COR-L47 (cell line): Measurements from ENCODE around the gene COL5A2.

Source experiments
- DNase-seq: peaks from one replicate; lab custom pipeline; 2025; lab: John Stamatoyannopoulos, UW

The COL5A2 gene

GRCh38 chr2:189178726-189179569, 613 bp downstream of the COL5A2 start:
- DNase-seq: no peak

- DNase-seq: no peak
These were observed 1.5 kb downstream of the COL5A2 start for GRCh38 chr2:189178054-189178453.

- DNase-seq: no peak
These were observed 2.2 kb downstream of the COL5A2 start for GRCh38 chr2:189177251-189177840.

- DNase-seq: no peak
These were observed 3.0 kb downstream of the COL5A2 start for GRCh38 chr2:189176516-189176915.

- DNase-seq: no peak
These were observed 3.6 kb downstream of the COL5A2 start for GRCh38 chr2:189175869-189176433.

GRCh38 chr2:189171956-189172609, 7.5 kb downstream of the COL5A2 start:
- no peak for DNase-seq

- DNase-seq: no peak
These were observed 10.6 kb downstream of the COL5A2 start for GRCh38 chr2:189168856-189169499.

GRCh38 chr2:189165656-189166380, 13.7 kb downstream of the COL5A2 start:
- DNase-seq: no peak

- DNase-seq: no peak
These were observed 14.8 kb downstream of the COL5A2 start for GRCh38 chr2:189164746-189165145.

- DNase-seq: no peak
These were observed 15.7 kb downstream of the COL5A2 start for GRCh38 chr2:189163889-189164288.

GRCh38 chr2:189162566-189162965, 17.0 kb downstream of the COL5A2 start:
- no peak for DNase-seq

- DNase-seq: no peak
These were observed 17.7 kb downstream of the COL5A2 start for GRCh38 chr2:189161894-189162293.

GRCh38 chr2:189159717-189160116, 19.8 kb downstream of the COL5A2 start:
- no peak for DNase-seq

GRCh38 chr2:189159273-189159672, 20.3 kb downstream of the COL5A2 start:
- no peak for DNase-seq

- no peak for DNase-seq
These were observed 21.6 kb downstream of the COL5A2 start for GRCh38 chr2:189157939-189158338.

- no peak for DNase-seq
These were observed 22.1 kb downstream of the COL5A2 start for GRCh38 chr2:189157456-189157855.

- no peak for DNase-seq
These were observed 23.8 kb downstream of the COL5A2 start for GRCh38 chr2:189155795-189156194.

- DNase-seq: no peak
These were observed 25.9 kb downstream of the COL5A2 start for GRCh38 chr2:189153619-189154018.

GRCh38 chr2:189152483-189152882, 27.1 kb downstream of the COL5A2 start:
- DNase-seq: no peak

GRCh38 chr2:189151906-189152305, 27.7 kb downstream of the COL5A2 start:
- DNase-seq: no peak

- DNase-seq: peak; percentile 41
These were observed 29.5 kb downstream of the COL5A2 start for GRCh38 chr2:189150033-189150432.

GRCh38 chr2:189147989-189148388, 31.6 kb downstream of the COL5A2 start:
- DNase-seq: no peak
